MCF 10A (cell line): Measurements from ENCODE around the gene CCDC73. TPM values are rescaled to one million over a fixed set of nuclear protein-coding genes. Genes with fewer than 3 reads are reported as not detected.

Experiments
- BruUV-seq: library from RNA; stranded (reverse); fragments of 400-500 nt; replicated peaks from 2 replicates; lab custom pipeline; 2021; lab: Mats Ljungman, UMichigan
- CTCF ChIA-PET: fragments of 300-600 bp; sonication (Branson Sonifier 250); formaldehyde crosslinking; extraction: SDS; loops from one replicate; lab custom pipeline; 2021; ENCODE audit warnings: antibody characterized with exemption, inconsistent platforms; lab: Yijun Ruan, JAX
- POLR2A ChIA-PET: fragments of 300-600, 350-650 bp; sonication (Branson Sonifier 250); formaldehyde crosslinking; extraction: SDS; loops from one replicate; lab custom pipeline; 2020; ENCODE audit warnings: antibody characterized with exemption, inconsistent platforms; lab: Yijun Ruan, JAX
- DNase-seq: peaks from one replicate; pipeline ENCODE4 v3.0.0-alpha.2; 2018; ENCODE audit not compliant: unreplicated experiment
- H3K27ac Mint-ChIP-seq: one replicate; pipeline ENCODE4 v1.8.0; 2022; ENCODE audit warnings: mild to moderate bottlenecking, low read depth, mixed read lengths; ENCODE audit not compliant: unreplicated experiment
- H3K27me3 Mint-ChIP-seq: one replicate; pipeline ENCODE4 v1.8.0; 2022; ENCODE audit warnings: mixed read lengths; ENCODE audit not compliant: insufficient read depth, unreplicated experiment
- H3K36me3 Mint-ChIP-seq: one replicate; pipeline ENCODE4 v1.8.0; 2022; ENCODE audit warnings: mild to moderate bottlenecking, moderate library complexity, mixed read lengths; ENCODE audit not compliant: insufficient read depth, unreplicated experiment
- H3K4me1 Mint-ChIP-seq: one replicate; pipeline ENCODE4 v1.8.0; 2022; ENCODE audit warnings: mixed read lengths; ENCODE audit not compliant: insufficient read depth, unreplicated experiment
- H3K4me3 Mint-ChIP-seq: one replicate; pipeline ENCODE4 v1.8.0; 2022; ENCODE audit warnings: mild to moderate bottlenecking, moderate library complexity, mixed read lengths; ENCODE audit not compliant: unreplicated experiment
- H3K9me3 Mint-ChIP-seq: one replicate; pipeline ENCODE4 v1.8.0; 2022; ENCODE audit warnings: mixed read lengths; ENCODE audit not compliant: unreplicated experiment
- CTCF ChIP-seq: fragments of 200-600 bp; IDR thresholded peaks from one replicate; pipeline ENCODE4 v1.8.0; 2022; ENCODE audit warnings: antibody characterized with exemption, mild to moderate bottlenecking; ENCODE audit not compliant: unreplicated experiment
- intact Hi-C: fragments of 100-400 bp; cut with micrococcal nuclease; formaldehyde crosslinking; loops from 2 replicates; pipeline ENCODE4 v1.14.1; 2022
- total RNA-seq: library from RNA; stranded (reverse); gene quantifications from 2 replicates; pipeline ENCODE4 v1.2.3, GENCODE V29; 2022

The CCDC73 gene
- total RNA-seq, 1 experiment from 2014 or later = 0.09 TPM

GRCh38 chr11:32838505-32839274, 44.2 kb upstream of the CCDC73 start:
- POLR2A ChIA-PET = interaction anchor here (0.6 to 2.1 kb wide), 17 partner anchors 8 to 200 kb away, joined by 3 to 22 read pairs (median 4); partner anchors contain the start of genes PRRG4, QSER1 and TCP11L1
- no peaks in the 10 kb centered on the region for H3K36me3 Mint-ChIP-seq
- TF ChIP-seq CTCF = no peak
- H3K9me3 Mint-ChIP-seq = no peaks in the 10 kb centered on the region
- no peaks in the 10 kb centered on the region for H3K4me1 Mint-ChIP-seq
- H3K27ac Mint-ChIP-seq = no peak overlapping the region
- intact Hi-C loops = no loop called here
- no peak overlapping the region for H3K4me3 Mint-ChIP-seq
- no TSS peak for BruUV-seq
- no peaks in the 10 kb centered on the region for H3K27me3 Mint-ChIP-seq
- peak; percentile 87 for DNase-seq
- CTCF ChIA-PET = interaction anchor here (0.7 to 2.6 kb wide), 3 partner anchors 29 to 56 kb away, joined by 3 to 12 read pairs (median 6); no protein-coding TSS in a partner anchor

- no peaks in the 10 kb centered on the region for H3K36me3 Mint-ChIP-seq
- no peak overlapping the region for H3K27ac Mint-ChIP-seq
- H3K27me3 Mint-ChIP-seq = no peaks in the 10 kb centered on the region
- no peak for TF ChIP-seq CTCF
- no peaks in the 10 kb centered on the region for H3K9me3 Mint-ChIP-seq
- intact Hi-C loops = no loop called here
- no peak overlapping the region for H3K4me3 Mint-ChIP-seq
- ChIA-PET CTCF (no interaction called here), POLR2A (no interaction called here)
- H3K4me1 Mint-ChIP-seq = no peaks in the 10 kb centered on the region
- DNase-seq = no peak
- BruUV-seq = no TSS peak
Observed at GRCh38 chr11:32836946-32837345, 42.5 kb upstream of the CCDC73 start.

GRCh38 chr11:32833921-32834320, 39.5 kb upstream of the CCDC73 start:
- Mint-ChIP-seq H3K27me3 (no peaks in the 10 kb centered on the region), H3K9me3 (no peaks in the 10 kb centered on the region), H3K36me3 (no peaks in the 10 kb centered on the region), H3K4me1 (no peaks in the 10 kb centered on the region), H3K4me3 (no peak overlapping the region), H3K27ac (no peak overlapping the region)
- ChIA-PET CTCF (interaction anchor here (0.7 to 2.5 kb wide), 3 partner anchors 24 to 456 kb away, joined by 3 to 13 read pairs (median 3); no protein-coding TSS in a partner anchor), POLR2A (interaction anchor here (9.1 kb wide), 1 partner anchor 60 kb away, joined by 76 read pairs; the partner anchor contains the start of gene QSER1)
- DNase-seq = no peak
- intact Hi-C loops = no loop called here
- TF ChIP-seq CTCF = no peak
- BruUV-seq = no TSS peak

DNA sequence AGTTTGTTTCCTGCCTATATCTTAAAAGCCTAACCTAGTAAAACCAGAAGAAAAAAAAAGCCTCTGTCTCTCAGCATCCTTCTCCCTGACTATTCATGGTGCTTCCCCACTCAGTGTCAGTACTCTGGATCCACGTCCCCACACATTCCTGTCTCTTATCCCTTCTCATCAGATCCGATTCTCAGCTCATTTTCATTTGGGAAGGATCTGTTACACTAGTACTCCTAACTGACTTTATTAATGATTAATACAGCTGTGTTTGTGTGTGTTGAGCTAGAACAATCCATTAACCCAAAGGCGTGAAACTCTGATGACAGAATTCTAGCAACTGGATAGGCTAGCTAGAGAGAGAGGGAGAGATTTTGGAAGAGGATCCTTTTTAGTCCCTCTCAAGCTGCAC, 36.8 kb upstream of the CCDC73 start:
- H3K4me1 Mint-ChIP-seq = no peaks in the 10 kb centered on the region
- H3K27me3 Mint-ChIP-seq = no peaks in the 10 kb centered on the region
- ChIA-PET CTCF (interaction anchor here (1.0 to 1.3 kb wide), 2 partner anchors 39 to 62 kb away, joined by 3 to 7 read pairs; partner anchors contain the start of gene QSER1), POLR2A (interaction anchor here (1.1 to 9.1 kb wide), 4 partner anchors 10 to 279 kb away, joined by 3 to 76 read pairs (median 8); partner anchors contain the start of gene QSER1)
- H3K27ac Mint-ChIP-seq = no peak overlapping the region
- H3K4me3 Mint-ChIP-seq = no peak overlapping the region
- no peaks in the 10 kb centered on the region for H3K9me3 Mint-ChIP-seq
- intact Hi-C loops = no loop called here
- H3K36me3 Mint-ChIP-seq = no peaks in the 10 kb centered on the region
- DNase-seq = no peak
- TF ChIP-seq CTCF = no peak
- BruUV-seq = no TSS peak
